Tibial artery (tissue), 4 donors: ENCODE measurements around the gene RAP1GDS1.

Experiments used
- DNase-seq, 2 donors: peaks; one replicate each; pipeline ENCODE4 v3.0.0-alpha.2; 2019
- H3K27ac ChIP-seq, 2 donors: fragments of 200-600 bp; sonication (generic) in 1 of 2; 1 replicate in 1 of 2; 2 replicates in 1 of 2; pipeline ENCODE4 v1.5.1; 2018 to 2019; ENCODE audit warnings: mild to moderate bottlenecking in 1 of 2
- H3K27me3 ChIP-seq, 2 donors: fragments of 200-600 bp; sonication (generic) in 1 of 2; one replicate each; pipeline versions ENCODE4 v1.5.1 to v1.6.0; 2016 to 2019
- H3K36me3 ChIP-seq, 3 donors: fragments of 200-600 bp; sonication (generic) in 2 of 3; one replicate each; pipeline ENCODE4 v1.5.1; 2016 to 2019; ENCODE audit warnings: mild to moderate bottlenecking in 2 of 3
- H3K4me1 ChIP-seq, 4 donors: fragments of 200-600 bp; sonication (generic) in 2 of 4; 1 replicate in 3 of 4; 2 replicates in 1 of 4; pipeline ENCODE4 v1.5.1; 2016 to 2019
- H3K4me3 ChIP-seq, 2 donors: fragments of 200-600 bp; sonication (generic) in 1 of 2; 1 replicate in 1 of 2; 2 replicates in 1 of 2; pipeline ENCODE4 v1.5.1; 2018 to 2019; ENCODE audit warnings: mild to moderate bottlenecking in 2 of 2
- H3K9me3 ChIP-seq, 3 donors: fragments of 200-600 bp; sonication (generic) in 1 of 3; one replicate each; pipeline ENCODE4 v1.5.1; 2016 to 2019
- intact Hi-C: fragments of 100-400 bp; cut with DNase I; formaldehyde crosslinking; loops from one replicate; pipeline ENCODE4 v1.15.0; 2023; ENCODE audit warnings: low total_unique reads
- TF ChIP-seq, protein P1 (sequence below), 2 experiments: fragments of 200-600 bp in 1 of 2; fragments of 450-650 bp in 1 of 2; IDR thresholded peaks; one replicate each; pipeline ENCODE4 v1.5.1; 2017 to 2019; ENCODE audit warnings: antibody characterized with exemption in 2 of 2, mild to moderate bottlenecking in 1 of 2, moderate library complexity in 1 of 2

Gene RAP1GDS1

DNA sequence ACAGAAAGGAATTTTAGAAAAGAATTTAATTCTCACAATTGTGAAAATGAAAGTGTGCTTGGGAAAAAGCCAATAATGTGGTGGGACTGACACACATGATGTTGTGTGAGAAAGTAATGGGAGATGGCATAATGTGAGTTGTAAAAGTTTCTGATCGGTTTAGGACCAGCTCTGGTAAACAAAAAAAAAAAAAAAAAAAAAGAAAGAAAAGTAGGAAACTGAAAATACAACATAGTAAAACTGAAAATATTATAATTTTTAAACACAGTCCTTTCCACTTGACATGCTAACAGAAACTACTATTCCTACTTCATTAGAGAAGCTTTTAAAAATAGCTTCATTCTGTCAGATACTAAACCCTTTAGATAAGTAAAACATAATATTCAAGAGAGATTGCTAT is 28.2 kb downstream of the RAP1GDS1 start:
- H3K4me3 ChIP-seq: no peak overlapping the region
- H3K27me3 ChIP-seq: no peaks in the 10 kb centered on the region
- H3K27ac ChIP-seq: no peak overlapping the region
- H3K9me3 ChIP-seq: no peaks in the 10 kb centered on the region
- no peak for DNase-seq
- TF ChIP-seq, protein P1, sequence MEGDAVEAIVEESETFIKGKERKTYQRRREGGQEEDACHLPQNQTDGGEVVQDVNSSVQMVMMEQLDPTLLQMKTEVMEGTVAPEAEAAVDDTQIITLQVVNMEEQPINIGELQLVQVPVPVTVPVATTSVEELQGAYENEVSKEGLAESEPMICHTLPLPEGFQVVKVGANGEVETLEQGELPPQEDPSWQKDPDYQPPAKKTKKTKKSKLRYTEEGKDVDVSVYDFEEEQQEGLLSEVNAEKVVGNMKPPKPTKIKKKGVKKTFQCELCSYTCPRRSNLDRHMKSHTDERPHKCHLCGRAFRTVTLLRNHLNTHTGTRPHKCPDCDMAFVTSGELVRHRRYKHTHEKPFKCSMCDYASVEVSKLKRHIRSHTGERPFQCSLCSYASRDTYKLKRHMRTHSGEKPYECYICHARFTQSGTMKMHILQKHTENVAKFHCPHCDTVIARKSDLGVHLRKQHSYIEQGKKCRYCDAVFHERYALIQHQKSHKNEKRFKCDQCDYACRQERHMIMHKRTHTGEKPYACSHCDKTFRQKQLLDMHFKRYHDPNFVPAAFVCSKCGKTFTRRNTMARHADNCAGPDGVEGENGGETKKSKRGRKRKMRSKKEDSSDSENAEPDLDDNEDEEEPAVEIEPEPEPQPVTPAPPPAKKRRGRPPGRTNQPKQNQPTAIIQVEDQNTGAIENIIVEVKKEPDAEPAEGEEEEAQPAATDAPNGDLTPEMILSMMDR (IDR thresholded peaks at IDR 0.05): no peak
- intact Hi-C loops: no loop called here
- H3K36me3 ChIP-seq: peaks cover 0 to under 1% (median 0%) of the 10 kb centered on the region in 3 donors
- peaks cover 0 to 31% (median 3%) of the 10 kb centered on the region in 4 donors for H3K4me1 ChIP-seq

DNA sequence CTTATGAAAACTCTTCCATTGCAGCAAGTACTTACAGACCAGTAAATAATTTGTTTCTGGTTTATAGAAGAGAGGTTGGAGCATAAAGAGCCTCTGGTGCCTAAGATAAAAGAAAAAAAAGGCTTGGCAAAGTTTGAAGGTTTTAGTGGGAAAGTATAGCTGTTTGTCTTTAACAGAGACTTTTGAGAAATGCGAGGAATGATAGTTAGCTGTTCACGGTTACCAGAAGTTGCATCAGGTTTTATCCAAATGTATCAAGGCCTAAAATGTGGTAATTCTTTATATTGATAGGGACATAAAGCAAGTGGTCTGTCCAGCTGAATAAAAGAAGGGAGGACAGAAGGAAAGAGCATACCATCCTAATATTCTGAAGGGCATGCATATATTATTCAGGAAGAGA is 29.3 kb downstream of the RAP1GDS1 start:
- Histone ChIP-seq H3K36me3 (peaks cover 0 to 5% (median 0%) of the 10 kb centered on the region in 3 donors), H3K27ac (no peak overlapping the region)

DNA sequence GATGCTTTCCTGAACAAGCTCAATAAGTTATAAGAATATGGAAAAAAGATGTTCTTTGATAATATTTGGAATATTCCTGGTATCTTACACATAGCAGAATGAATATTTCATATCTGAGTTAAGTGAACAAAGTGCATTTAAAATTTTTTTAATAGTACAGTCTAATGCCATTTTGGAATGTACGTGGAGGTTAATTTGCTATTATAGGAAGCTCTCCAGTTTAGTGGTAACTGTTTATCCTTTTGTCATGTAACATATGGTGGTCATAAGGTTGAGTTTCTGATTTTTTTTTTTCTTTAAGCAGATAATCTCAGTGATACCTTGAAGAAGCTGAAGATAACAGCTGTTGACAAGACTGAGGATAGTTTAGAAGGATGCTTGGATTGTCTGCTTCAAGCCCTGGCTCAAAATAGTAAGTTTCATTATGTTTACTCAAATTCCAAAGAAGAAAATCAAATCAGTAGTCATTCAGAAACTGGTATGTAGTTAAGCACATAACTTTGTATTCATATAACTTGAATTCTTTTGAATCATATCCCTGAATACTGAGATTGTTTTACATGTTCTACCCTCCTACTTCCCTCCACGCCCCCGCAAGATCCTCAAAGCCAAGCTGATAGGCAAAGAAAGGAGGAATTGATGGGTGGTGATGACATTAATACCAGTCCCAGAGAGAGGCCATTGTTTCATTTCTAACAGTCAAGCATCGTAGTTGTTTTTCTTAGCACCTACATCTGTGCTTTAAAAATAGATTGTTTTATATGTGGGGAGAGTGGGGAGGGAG is 32.1 kb downstream of the RAP1GDS1 start:
- Histone ChIP-seq H3K27me3 (no peaks in the 10 kb centered on the region), H3K27ac (no peak overlapping the region), H3K9me3 (no peaks in the 10 kb centered on the region), H3K4me1 (peaks cover 0 to 31% (median 3%) of the 10 kb centered on the region in 4 donors), H3K36me3 (peaks cover 0 to 5% (median 0%) of the 10 kb centered on the region in 3 donors), H3K4me3 (no peak overlapping the region)
- no peak for DNase-seq
- TF ChIP-seq, protein P1 (IDR thresholded peaks at IDR 0.05): no peak
- intact Hi-C loops: no loop called here

More for the DNA sequence above, 29.3 kb downstream of the RAP1GDS1 start:
- H3K9me3 ChIP-seq: no peaks in the 10 kb centered on the region
- intact Hi-C loops: no loop called here
- H3K27me3 ChIP-seq: no peaks in the 10 kb centered on the region
- TF ChIP-seq, protein P1 (IDR thresholded peaks at IDR 0.05): no peak
- no peak overlapping the region for H3K4me3 ChIP-seq
- DNase-seq: no peak
- peaks cover 0 to 31% (median 3%) of the 10 kb centered on the region in 4 donors for H3K4me1 ChIP-seq

DNA sequence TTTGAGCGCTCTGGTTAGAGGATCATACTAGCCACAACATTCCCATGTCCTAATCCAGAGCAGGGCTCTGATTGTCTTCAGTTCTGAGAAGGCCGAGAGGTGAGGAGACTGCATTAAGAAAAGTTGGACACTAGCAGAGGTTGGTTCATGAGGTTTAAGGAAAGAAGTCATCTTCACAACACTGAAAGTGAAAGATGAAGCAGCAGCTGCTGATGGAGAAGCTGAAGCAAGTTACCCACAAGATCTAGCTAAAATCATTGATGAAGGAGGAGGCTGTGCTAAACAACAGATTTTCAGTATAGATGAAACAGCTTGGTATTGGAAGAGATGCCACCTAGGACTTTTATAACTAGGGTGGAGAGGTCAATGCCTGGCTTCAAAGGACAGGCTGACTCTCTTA is 36.8 kb downstream of the RAP1GDS1 start:
- intact Hi-C loops: no loop called here
- Histone ChIP-seq H3K36me3 (peaks cover 0 to 5% (median 0%) of the 10 kb centered on the region in 3 donors), H3K27me3 (no peaks in the 10 kb centered on the region), H3K9me3 (peaks cover 0 to 14% (median 0%) of the 10 kb centered on the region in 3 donors), H3K4me1 (peaks cover 0 to 10% (median 0%) of the 10 kb centered on the region in 4 donors), H3K27ac (no peak overlapping the region), H3K4me3 (no peak overlapping the region)
- TF ChIP-seq, protein P1 (IDR thresholded peaks at IDR 0.05): no peak
- DNase-seq: no peak

DNA sequence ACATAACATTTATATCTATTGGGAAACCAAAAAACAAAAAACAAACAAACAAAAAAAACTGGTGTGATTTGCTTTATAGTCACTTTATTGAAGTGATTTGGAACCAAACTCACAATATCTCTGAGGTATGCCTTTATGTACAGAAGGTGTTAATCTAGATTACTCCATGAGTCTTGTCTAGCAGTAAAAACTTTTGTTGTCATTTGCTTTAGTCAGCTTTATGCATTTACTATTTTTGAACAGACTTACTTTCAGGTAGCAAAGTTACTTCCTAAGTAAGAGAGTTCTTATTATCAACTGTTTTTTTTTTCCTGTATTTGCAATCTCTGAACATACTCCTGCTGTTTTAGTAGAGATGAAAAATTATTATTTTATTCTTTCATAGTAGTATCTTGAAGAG is 39.5 kb downstream of the RAP1GDS1 start:
- TF ChIP-seq, protein P1 (IDR thresholded peaks at IDR 0.05): no peak
- intact Hi-C loops: no loop called here
- no peak for DNase-seq

More for the DNA sequence above, 39.5 kb downstream of the RAP1GDS1 start:
- H3K27ac ChIP-seq: no peak overlapping the region
- H3K4me1 ChIP-seq: peaks cover 0 to 7% (median 2%) of the 10 kb centered on the region in 4 donors
- no peaks in the 10 kb centered on the region for H3K36me3 ChIP-seq
- peaks cover 0 to 14% (median 0%) of the 10 kb centered on the region in 3 donors for H3K9me3 ChIP-seq
- no peaks in the 10 kb centered on the region for H3K27me3 ChIP-seq
- no peak overlapping the region for H3K4me3 ChIP-seq
